ENCODE data around the gene WDR27.

The WDR27 gene

DNA sequence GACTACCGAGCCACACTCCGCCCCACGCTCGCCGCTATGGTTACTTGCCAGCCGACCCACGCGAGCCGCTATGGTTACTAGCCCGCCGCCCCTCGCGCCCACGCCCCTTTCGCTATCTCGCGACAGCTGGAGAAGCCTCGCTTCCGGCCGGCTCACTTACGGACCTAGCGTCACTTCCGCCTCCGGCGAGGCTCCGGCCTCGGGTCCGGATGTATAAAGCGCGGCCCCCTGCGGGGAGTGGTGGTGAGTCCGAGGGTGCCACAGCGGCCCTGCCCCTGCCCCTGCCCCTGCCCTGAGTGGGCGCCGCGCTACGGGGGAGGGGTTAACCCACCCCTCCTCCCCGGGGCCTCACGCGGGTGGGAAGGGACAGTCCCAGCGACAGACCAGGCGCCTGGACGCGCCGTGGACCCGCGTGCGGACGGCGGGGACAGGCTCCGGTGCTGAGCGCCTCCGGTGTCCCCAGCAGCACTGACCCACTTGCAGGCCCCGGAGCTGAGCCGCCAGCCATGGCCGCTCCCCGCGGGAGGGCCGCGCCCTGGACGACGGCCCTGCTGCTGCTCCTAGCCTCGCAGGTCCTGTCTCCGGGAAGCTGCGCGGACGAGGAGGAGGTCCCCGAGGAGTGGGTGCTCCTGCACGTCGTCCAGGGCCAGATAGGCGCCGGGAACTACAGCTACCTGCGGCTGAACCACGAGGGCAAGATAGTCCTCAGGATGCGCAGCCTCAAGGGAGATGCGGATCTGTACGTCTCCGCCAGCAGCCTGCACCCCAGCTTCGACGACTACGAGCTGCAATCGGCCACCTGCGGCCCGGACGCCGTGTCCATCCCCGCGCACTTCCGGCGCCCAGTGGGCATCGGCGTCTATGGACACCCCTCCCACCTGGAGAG is at the start of gene WDR27, which contains the start of gene C6orf120:
TSS of gene WDR27 (minus strand) at position 76 of the 886 bp plus-strand sequence. CDS start 13,024 bp downstream, outside the sequence.
TSS of gene C6orf120 (plus strand) at position 173 of the 886 bp plus-strand sequence. CDS start at position 507, 334 bp downstream.
- DNase-seq (ENCODE audit: low read depth in 2 of 2): peak; percentile 97 to 99

DNA sequence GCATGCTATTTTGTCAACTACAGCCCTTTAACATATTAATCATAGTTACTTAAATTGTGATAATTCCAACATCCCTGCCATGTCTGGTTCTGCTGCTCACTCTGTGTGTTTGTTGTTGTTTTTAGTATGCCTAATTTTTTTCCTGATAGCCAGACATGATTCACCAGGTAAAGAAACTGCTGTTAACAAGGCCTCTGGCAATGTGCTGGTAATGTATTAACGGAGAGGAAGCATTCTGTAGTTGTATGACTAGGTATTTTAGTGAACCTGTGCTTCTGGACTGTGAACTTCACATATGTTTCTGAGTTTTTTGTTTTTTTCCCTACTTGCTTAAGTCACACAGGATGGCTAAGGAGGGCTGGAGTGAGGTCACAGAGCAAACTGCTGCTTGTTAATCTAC is 44.7 kb upstream of the WDR27 start:
- no peak for DNase-seq (ENCODE audit: low read depth in 2 of 2)

DNA sequence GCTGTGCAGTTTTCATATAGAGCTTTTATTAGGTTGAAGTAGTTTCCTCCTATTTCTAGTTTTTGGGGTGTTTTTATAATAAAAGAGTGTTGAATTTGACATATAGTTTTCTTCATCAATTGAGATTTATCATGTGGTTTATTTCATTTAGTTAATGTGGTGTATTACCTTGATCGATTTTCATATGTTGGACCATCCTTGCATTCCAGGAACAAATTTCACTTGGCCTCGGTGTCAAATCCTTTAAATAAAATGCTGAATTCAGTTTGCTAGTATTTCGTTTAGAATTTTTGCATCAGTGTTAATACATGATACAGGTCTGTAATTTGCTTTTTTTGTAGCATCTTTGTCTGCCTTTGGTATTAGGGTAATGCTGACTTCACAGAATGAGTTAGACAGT is 43.6 kb upstream of the WDR27 start:
- no peak for DNase-seq (ENCODE audit: low read depth in 2 of 2)

DNA sequence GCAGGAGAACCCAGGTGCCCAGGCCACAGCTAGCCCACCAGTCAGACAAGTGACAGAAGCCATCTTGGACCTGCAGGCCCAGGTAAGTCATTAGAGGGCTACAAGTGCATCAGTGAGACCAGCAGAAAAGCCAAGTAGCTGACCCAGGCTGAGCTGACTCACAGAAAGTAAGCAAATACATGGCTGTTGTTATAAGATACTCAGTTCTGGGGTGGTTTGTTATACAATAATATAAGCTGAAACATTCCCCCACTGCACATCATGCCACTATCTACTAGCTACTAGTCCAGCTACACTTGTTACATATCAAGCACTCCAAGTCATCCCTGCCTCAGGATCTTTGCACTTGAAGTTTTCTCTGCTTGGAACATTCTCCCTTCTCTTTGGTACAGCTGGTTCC is 39.5 kb upstream of the WDR27 start:
- no peak for DNase-seq (ENCODE audit: low read depth in 2 of 2)

DNA sequence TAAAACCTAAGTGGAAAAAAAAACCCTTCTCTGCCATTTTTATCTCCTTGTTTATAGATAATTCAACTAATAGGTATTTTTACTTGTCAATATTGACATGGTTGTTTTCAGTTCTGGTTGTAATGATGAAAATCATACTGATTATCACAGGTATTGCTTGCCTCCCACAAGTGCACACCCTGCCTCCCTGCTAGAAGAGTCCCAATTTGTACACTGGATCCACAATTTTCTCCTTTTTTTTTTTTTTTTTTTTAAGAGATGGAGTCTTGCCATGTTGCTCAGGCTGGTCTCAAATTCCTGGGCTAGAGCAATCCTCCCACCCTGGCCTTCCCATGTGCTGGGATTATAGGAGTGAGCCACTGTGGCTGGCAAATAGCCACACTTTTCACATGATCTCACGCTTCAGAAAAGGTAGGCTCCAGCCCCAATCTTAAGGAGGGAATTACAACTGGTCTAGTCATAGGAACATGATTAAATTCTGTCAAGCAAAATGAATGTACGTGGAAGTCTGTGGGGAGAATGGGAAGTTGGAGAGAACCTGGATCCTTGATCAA is 37.2 kb upstream of the WDR27 start:
- no peak for DNase-seq (ENCODE audit: low read depth in 2 of 2)

DNA sequence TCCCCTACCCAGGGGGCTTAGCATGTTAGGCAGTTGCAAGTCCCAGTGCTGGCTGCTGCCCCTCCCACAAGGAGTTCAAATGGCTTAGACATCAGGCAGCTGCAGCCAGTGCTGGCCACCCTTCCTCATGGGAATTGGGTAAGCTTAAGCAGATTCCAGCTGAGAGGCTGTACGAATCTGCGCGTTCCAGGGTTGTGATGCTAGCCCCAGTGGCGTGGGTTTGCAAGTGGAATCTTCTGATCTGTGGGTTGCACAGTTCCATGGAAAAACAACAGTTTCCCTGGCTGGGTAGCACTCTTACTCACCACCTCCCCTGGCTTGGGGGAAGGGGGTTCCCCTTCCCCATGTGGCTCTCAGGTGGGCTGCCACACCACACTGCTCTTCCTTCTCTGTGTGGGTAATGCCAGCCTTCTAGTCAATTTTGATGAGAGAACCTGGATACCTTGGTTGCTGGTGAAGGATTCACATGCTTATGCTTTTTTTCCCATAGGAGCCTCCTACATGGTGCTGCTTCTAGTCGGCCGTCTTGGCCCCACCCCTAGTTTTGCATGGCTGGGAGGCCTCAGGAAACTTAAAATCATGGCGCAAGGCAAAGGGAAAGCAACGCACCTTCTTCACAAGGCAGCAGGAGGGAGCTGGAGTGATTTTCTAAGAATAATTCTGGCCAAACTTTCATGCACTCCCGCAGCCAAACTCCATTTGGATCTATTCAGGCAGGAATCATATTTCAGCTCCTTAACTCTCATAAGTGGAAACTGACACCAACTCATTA is 36.6 kb upstream of the WDR27 start:
- no peak for DNase-seq (ENCODE audit: low read depth in 2 of 2)

DNA sequence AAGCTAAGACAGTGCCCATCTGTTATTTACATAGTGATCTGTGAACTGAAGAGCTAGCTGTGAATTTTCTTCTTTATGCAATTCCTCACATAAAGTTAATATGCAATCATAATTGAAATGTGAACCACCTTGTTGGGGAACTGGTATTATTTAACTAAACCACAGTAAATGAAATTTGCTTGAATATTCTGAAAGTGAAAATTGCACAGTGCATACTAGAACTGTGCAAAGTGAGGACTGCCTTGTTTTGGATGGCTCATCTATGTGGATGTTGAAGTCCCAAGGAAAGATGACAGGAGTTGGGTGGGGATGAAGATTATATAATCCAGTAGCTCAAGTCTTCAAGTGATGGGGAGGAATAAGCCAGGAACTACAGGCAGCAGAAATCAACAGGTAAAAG is 28.1 kb upstream of the WDR27 start:
- DNase-seq (ENCODE audit: low read depth in 2 of 2): no peak

DNA sequence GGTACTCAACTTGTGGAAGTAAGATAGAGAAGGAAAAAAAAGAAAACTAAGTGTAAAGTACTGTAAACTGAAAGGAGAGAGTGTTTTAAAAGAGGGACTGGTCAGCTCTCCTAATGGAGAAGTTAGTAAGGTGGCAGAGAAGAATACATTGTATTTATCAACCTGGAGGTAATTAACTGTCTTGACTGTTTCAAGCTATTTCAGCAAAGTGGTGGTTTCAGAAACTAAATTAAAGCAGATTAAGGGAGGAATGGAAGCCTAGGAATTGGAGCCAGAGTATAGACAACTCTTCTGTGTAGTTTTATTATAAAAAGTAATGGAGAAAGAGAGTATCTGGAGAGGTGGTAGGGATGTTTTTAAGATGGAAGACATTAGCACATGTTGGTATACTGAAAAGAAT is 25.1 kb upstream of the WDR27 start:
- no peak for DNase-seq (ENCODE audit: low read depth in 2 of 2)

DNA sequence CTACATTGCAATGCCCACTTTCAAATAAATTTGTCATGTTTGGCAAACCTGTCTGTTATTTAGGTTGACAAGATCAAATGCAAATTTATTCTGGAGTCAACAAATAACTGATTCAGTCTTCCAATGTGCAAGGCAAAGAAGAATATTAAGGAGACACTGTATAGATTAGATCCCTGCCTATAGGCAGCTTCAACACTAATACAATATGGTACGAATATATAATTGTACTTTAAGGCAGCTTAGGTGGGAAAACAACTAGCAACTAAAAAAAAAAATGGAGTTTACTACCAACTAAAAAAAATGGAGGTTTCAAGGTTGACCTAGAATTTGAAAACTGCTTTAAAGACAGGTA is 24.2 kb upstream of the WDR27 start:
- DNase-seq (ENCODE audit: low read depth in 2 of 2): no peak

DNA sequence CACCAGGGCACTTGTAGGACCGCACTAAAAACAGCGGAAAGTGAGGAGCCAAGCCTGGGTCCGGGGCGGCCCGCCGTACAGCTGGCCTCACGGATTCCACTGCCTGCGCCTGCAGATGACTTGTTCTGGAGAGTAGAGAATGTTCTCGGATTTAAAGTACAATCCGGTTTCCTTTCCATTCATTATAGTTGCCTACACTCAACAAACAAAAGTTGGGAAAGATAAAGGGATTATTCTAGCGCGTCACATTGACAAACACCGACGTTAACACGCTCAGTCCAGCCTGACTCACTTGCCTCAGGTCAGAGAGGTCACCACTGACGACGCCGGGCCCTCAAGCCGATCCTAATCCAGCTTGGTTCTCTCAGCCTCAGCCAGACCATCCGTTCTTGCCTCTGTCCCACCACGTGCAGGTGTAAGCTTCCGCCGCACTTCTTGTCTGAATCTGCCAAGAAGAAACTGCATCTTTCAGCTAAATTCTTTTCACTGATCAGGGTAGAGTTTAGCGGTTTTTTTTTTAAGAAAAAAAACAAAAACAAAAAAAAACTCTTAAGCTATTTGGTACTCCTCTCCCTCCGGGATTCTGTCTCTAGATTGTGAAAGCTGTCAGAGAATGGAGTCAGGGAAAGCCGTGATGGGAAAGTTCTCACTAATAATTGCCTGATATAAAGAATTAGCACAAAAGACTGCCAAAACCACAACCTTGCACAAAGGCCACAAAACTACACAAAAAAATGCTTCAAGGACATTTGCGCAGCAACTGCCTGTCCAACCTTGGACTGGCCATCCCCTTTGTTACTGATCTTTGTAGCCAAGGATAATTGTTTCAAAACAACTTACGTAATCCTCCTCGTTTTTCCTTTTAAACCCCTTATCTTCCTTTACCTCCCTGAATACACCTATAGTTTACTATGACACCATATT is 23.6 kb upstream of the WDR27 start:
- DNase-seq (ENCODE audit: low read depth in 2 of 2): no peak

DNA sequence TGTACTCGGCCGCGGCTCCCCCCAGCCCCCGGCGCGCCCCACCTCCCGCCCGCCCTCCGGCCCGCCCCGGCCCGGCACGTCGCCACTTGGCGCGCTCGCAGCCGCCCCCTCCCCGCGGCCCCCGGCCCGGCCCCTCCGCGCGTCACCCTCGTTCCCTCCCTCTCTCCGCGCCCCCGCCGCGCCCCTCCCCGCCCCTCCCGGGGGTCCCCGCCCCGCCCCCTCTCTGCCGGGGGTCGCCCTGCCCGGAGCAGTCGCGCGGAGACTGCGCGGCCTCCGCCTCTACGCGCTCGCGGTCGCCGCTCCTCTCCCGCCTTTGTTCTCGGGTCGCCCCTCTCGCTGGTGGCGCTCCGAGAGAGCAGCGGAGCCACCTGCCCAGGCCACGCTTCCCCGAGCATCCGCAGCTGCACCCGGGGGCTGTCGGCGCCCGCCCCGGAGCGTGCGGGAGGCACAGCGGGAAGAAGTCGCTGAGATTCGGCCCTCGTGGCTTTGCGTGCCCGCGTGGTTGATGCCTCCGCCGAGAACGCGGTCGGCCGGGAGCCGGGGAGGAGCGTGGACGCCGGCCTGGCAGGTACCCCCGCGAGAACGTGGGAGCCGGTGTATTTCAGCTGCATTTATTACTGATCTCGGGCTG is 22.8 kb upstream of the WDR27 start, which contains the start of gene PHF10:
TSS of gene PHF10 (minus strand) at position 7 of the 631 bp plus-strand sequence. CDS start 569 bp downstream, outside the sequence.
- DNase-seq (ENCODE audit: low read depth in 2 of 2): peak; percentile 47 to 67

DNA sequence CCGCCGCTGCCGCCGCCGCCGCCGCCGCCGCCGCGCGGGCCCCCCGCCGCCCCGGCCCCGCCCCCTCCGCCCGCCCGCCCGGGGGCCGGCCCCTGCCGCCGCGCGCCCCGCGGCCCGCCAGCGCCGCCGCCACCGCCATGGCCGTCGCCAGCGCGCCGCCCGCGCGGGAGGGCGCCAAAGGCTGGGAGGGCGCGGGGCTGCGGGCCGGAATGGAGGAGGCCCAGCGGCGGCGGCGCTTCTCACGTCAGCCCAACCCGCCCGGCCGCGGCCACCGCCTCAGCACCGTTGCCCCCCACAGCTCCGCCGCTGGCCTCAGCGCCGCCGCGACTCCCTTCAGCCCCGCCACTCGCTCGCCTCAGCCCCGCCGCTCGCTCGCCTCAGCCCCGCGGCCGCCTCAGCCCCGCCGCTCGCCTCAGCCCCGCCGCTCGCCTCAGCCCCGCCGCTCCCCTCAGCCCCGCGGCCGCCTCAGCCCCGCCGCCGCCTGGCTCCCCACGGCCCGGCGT is 22.2 kb upstream of the WDR27 start:
- DNase-seq (ENCODE audit: low read depth in 2 of 2): peak in 1 of 2 donors; percentile 23

DNA sequence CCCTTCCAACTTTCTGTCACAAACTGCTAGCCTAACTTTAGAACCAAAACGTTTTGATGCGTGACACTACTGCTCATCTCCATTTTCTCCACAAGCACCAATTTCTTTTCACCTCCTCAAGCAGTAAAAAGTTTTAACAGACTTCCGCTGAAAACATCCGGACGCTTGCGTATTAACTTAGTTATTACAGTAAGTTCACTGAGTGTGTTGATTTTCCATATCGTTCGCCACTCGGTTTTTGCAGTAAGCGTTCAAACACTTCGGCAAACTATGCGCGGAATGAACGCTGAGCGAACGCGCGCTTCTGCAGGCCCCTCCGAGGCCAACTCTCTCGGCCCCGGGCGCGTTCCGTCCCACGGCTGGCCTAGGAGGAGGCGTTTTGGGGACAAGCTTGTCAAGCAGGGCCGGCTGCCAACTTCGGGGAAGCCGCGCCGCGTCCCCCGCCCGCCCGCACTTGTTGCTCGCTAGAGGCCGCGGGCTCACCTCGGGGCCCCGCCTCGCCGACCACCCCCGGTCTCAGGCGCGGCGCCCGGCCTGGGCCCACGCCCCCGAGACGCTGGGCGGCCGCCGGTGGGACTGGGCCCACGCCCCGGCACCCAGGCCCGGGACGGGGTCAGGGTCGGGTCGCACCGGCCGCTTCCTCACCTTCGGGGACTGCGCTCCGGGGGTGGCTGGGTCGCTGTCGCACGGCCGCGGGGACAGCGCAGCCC is 21.5 kb upstream of the WDR27 start:
- DNase-seq (ENCODE audit: low read depth in 2 of 2): peak; percentile 30 to 54

DNA sequence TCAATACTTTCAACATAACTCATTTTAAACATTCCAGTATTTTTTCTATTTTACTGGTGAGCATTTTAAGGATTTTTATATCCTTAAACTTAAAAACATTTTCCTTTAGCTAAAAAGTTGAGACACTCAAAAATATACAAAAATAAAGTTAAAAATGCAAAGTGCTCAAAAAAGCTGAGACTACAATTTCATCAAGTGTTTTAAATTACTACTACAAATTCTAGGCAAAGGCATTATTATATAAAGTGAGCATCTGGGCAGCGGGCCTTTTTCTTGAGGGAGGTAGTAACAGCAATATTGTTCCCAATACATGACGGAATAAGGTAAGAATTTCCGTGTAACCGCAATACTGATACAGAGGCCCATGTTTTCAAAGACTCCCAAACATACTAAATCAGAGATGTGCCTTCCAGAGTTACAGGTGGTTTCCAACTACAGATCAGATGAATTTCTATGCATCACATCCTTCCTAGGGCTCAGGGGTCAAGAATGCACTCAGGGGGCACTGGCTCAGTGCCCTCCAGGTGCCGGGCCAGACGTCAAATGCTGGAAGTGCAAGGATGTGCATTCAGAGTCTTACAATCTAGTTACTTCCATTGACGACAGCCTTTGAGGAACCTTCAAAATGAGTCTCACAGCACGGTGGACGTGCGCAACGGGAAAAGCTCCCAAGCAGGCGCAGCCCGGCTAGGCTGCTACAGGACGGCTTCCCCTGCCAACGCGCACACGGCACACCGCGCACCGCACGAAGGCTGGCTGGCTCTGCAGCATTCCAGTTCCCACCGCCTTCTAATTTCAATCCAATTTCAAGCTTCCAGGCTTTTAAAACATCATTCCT is 20.8 kb upstream of the WDR27 start:
- DNase-seq (ENCODE audit: low read depth in 2 of 2): peak in 1 of 2 donors; percentile 28

DNA sequence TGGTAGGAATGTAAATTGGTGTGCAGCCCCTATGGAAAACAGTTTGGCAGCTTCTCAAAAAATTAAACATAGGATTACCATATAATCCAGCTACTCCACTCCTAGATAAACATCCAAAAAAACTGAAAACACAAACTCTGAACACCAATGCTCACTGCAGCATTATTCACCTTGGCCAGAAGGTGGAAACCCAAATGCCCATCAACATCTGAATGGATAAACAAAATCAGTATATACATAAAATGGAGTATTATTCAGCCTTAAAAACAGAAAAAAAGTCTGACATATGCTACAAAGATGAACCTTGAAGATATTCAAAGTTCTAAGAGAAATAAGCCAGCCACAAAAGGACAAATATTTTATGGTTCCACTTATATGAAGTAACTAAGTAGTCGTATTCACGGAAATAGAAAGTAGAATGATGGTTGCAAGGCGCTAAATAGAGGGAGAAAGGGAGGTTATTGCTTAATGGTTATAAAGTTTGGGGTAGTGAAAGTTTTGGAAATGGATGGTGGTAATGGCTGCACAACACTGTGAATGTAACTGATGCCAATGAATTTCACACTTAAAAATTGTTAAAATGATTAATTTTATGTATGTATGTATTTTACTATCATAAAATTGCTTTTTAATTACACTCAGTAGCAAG is 18.5 kb upstream of the WDR27 start:
- no peak for DNase-seq (ENCODE audit: low read depth in 2 of 2)

DNA sequence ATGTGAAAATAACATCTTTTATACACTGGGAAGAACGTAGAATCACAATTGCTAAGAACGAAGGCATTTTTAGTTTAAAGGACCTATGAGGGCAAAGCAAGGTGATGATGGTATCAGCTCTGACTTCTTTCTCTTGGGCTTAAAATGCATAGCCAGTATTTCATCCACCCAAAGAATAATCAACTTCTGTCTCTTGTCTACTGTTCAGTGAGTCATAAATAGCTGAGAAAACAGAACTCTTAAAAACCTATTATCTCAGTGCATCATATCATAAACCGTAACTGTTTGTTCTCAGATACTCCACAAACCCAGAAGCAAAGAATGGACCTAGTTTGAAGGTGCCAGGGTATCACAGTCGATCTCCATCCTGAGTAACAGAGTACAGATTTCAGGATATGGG is 17.3 kb upstream of the WDR27 start:
- DNase-seq (ENCODE audit: low read depth in 2 of 2): no peak

DNA sequence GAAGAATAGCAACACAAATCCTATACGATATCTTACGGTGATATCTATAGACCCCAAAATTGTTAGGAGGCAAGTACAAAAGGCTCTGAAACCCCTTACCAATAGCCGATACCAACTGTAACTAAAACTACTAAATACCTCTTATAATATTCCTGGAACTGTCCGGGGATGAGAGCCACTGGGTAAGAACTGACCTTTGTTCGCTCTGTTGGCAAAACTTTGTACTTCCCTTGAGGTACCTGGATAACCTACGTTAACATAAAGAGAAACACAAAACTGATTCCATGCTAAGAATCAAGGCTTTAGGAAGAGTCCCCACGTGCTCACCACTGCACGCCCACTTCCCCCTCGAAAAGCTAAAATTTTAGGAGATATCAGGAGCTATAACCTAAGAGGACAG is 12.8 kb upstream of the WDR27 start:
- DNase-seq (ENCODE audit: low read depth in 2 of 2): no peak

DNA sequence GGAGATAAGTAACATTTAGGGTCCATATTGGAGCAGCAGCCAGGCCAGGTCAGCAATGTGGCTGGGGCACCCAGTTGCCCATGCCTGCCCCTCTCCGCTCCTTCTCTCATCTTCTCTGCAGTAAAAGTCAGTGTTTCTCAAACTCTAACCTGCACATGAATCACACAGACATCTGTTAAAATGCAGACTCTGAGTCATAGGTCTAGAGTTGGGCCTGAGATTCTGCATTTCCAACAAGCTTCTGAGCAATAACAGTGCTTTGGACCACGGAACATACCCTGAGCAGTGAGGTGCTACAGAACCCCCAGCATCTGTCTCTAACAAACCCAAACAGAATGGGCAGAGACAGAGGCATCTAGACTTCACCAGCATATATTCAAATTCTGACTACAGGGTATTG is 12.3 kb upstream of the WDR27 start:
- no peak for DNase-seq (ENCODE audit: low read depth in 2 of 2)

DNA sequence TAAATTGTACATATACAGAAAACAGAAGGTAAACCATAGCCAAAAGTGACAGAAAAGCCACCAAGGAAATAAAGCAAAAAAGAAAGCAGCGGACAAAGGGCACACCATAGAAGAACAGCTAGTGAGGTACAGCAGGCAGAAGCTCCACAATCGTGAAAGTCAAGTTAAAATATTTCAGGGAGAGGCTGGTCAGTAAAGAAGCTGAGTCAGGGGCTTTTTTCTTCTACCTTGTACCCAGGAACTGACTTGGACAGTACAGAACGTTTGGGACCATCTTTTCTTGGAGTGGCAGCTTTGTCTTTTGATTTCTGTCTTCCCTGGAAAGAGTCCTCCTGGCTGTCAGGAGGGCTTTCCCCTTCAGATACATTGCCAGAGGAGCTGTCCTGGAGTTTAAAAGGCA is 8.2 kb upstream of the WDR27 start:
- DNase-seq (ENCODE audit: low read depth in 2 of 2): no peak

All from stimulated activated CD8-positive, alpha-beta memory T cell treated with anti-CD3 and anti-CD28 coated beads, Interleukin-2, amount 100 ng/mL, for 48 hours (primary cell).